Fibroblast of mammary gland (primary cell): ENCODE measurements around the gene C9orf50.

ENCODE experiments used
- DNase-seq: peaks from one replicate; pipeline ENCODE4 v3.0.0-alpha.2; 2010; ENCODE audit warnings: low read depth
- H3K4me3 ChIP-seq: 2 replicates; pipeline ENCODE4 v1.5.1; 2011; ENCODE audit warnings: low read depth, mild to moderate bottlenecking, low read length, moderate library complexity; ENCODE audit not compliant: control insufficient read depth
- TF ChIP-seq, protein P1 (sequence below): conservative IDR thresholded peaks from 2 replicates; pipeline ENCODE4 v1.5.1; 2011; ENCODE audit warnings: low read depth, low read length, inconsistent platforms; ENCODE audit not compliant: control insufficient read depth, insufficient read depth

The C9orf50 gene

DNA sequence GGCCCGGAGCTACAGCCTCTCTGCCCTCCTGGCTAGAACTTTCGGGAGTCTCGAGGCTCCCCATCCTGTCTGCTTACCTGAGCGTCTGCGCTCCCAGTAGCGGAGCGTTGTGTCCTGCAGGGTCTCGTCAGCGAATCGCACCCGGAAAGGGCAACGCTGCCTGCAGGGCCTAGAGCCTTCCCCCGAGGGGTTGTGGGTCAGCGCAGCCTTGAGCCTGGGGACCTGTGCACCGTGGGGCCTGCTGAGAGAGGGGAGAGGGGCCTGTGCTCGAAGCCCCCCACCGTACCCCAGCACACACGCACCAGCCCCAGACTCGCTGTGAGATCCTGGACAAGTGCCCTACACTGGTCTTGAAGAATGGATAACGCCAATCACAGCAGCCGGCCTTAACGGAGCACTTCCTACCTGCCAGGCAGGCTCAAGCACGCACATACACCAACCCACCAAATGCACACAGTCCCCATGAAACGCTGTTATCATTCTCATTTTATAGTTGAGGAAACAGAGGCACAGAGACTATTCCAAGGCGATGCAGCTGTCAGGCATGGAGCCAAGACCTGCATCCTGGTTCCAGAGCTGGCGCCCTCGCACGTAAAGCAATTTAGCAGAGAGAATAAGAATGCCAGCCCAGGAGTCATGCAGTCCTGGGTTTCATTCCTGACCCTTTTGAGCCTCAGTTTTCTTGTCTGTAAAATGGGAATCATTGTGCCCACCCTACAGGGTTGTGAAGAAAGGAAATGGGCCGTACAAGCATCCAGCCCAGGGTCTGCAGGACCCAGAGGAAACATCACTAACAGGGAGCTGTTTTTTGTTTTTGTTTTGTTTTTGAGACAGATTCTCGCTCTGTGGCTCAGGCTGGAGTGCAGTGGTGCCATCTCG lies 5.3 kb downstream of the C9orf50 start:
- no peak for DNase-seq
- TF ChIP-seq, protein P1, sequence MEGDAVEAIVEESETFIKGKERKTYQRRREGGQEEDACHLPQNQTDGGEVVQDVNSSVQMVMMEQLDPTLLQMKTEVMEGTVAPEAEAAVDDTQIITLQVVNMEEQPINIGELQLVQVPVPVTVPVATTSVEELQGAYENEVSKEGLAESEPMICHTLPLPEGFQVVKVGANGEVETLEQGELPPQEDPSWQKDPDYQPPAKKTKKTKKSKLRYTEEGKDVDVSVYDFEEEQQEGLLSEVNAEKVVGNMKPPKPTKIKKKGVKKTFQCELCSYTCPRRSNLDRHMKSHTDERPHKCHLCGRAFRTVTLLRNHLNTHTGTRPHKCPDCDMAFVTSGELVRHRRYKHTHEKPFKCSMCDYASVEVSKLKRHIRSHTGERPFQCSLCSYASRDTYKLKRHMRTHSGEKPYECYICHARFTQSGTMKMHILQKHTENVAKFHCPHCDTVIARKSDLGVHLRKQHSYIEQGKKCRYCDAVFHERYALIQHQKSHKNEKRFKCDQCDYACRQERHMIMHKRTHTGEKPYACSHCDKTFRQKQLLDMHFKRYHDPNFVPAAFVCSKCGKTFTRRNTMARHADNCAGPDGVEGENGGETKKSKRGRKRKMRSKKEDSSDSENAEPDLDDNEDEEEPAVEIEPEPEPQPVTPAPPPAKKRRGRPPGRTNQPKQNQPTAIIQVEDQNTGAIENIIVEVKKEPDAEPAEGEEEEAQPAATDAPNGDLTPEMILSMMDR = no peak
- H3K4me3 ChIP-seq = no peak overlapping the region

DNA sequence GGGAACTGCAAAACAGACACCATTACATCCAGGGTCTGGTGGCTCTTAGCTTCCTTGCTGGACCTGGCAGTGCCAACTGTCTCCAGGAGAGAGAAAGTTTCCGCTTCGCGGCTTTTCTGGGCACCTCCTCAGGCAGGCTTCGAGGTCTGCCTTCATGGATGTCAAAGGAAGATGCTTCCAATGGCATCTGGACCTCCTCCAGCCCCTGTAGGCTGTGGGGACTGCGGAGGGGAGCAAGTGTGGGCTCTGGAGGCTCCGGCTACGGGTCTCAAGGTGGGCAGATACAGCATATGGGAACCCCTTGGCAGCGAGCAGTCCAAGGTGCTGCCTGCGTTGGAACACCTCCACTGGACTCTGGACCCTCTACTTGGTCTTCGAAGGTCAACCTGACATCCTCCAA lies 6.0 kb downstream of the C9orf50 start:
- DNase-seq = no peak
- no peak overlapping the region for H3K4me3 ChIP-seq
- TF ChIP-seq, protein P1 = no peak

DNA sequence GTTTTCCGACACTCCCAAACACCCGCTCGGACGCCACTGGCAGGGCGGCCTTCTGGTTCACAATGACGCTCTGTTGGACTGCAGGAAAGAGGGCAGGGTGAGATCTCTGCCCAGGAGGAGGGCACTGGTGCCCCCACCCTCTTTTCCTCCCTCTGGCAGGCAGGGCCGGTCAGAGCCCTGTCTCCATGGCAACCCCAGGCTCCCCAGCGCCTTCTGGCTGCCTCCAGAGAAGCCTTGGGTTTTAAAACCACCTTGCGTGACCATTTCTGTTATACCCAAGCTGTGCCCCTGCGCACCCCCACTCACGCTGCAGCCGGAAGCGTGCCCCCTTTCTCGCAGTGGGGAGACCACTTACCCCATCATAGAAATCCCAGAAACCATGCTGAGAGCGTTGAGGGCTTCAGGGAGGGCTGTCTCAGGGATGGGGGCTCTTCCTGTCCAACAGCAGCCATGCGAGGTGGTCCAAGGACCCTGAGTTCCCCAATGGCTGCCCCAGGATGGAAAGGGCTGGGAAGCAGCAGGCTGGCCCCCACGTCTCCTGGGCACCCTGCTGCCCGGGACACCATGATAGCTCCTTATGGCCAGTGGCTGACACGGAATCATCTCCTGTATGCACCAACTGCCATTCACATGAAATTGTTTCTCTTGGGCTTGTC lies 7.3 kb downstream of the C9orf50 start:
- no peak overlapping the region for H3K4me3 ChIP-seq
- no peak for DNase-seq
- TF ChIP-seq, protein P1 = no peak

DNA sequence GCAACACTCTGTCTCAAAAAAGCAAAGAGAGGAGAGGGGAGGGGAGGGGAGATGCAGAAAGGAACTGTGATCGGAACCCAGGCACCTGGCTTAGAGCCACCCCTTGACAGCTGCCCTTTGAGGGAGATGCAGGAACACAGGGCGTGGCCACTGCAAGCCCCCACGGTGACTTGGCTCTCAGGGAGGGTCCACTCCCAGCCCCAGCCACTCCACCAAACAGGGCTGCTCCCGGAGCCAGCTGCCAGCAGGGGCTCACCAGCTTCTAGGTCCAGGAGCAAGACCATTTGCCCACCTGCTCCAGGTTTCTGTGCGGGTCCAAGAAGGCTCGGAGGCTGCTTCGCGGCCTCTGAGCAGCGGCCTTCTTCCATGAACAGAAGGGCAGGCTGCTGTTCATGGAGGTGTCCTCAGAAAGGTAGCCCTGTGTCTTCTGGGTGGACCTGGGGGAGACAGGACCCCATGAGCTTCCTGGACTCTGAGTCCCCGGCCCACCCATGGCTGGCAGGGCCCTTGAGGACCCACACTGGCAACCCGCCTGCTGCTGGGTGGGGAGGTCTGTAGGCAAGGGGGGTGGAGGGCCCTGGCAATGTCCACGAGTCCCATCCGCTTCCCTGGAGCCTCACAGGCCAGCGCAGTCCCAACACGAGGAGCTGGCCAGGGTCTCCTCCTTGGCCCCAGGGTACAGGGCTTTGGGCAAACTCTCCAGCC lies 7.9 kb downstream of the C9orf50 start:
- no peak for DNase-seq
- TF ChIP-seq, protein P1 = no peak
- H3K4me3 ChIP-seq = no peak overlapping the region

DNA sequence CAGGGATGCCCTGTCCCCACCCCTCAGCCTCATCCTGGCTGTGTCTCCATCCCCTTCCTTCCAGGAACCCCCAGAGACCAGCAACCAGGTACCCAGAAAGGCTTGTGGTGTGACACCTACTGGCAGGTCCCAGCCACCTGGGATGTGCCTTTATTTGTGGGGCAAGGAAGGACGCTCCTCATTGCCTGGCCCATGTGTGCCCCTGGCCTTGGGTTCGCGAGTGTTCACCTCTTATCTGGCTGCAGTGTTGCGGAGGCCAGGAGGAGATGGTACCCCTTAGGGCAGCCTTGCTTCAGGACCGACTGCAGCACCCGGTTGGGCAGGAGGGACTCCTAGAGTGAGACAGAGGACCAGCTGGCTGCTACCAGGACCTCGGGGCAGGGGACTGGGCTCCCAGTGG lies 8.8 kb downstream of the C9orf50 start:
- H3K4me3 ChIP-seq = no peak overlapping the region
- no peak for DNase-seq
- TF ChIP-seq, protein P1 = no peak

DNA sequence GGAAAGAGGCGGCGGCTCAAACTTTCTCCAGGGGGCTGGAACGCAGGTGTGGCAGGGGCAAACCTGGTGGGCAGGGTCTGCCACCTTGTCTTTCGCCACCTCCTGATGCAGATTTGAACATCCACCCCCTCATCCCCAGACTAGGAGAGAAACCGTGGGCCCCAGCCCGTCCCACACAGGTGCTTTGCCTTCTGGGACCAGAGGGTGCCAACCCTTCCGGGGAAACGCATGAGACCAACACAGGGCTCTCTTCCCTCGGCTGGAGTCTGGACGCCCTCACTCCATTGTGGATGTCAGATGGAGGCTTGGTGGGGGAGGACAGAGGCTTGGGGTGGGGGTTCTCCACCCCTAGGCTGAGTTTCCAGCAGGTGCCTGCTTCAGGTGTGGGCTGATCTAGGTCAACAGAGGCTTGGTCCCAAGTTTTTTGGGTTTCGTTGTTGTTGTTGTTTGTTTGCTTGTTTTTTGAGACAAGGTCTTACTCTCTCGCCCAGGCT lies 9.5 kb downstream of the C9orf50 start:
- H3K4me3 ChIP-seq = peak overlapping the region; percentile 53
- no peak for DNase-seq
- TF ChIP-seq, protein P1 = no peak
